Measurements from ENCODE around the gene NPY.

GRCh38 chr7:24313777-24314176 lies 29.8 kb downstream of the NPY start:
- no peak for TF ChIP-seq NR2F6 (CRISPR knock-in tag; IDR thresholded peaks at IDR 0.05)
- TF ChIP-seq DLX4 (CRISPR knock-in tag; IDR thresholded peaks at IDR 0.05) = no peak
- no peak for TF ChIP-seq CC2D1A (IDR thresholded peaks at IDR 0.05)
- TF ChIP-seq ZFPM2 (CRISPR knock-in tag; IDR thresholded peaks at IDR 0.05) = no peak
- no peak for TF ChIP-seq MAFK (IDR thresholded peaks at IDR 0.05; ENCODE audit: low read length)
- TF ChIP-seq TEAD4 (IDR thresholded peaks at IDR 0.05; ENCODE audit: low read length) = no peak
- no peak for TF ChIP-seq TEAD4 (CRISPR knock-in tag; IDR thresholded peaks at IDR 0.05; ENCODE audit: borderline replicate concordance)
- TF ChIP-seq RNF219 (CRISPR knock-in tag; IDR thresholded peaks at IDR 0.05) = no peak
- TF ChIP-seq NFRKB (IDR thresholded peaks at IDR 0.05; ENCODE audit: low read depth) = no peak
- no peak for TF ChIP-seq ZNF232 (CRISPR knock-in tag; IDR thresholded peaks at IDR 0.05)
- TF ChIP-seq GATA2 (CRISPR knock-in tag; IDR thresholded peaks at IDR 0.05) = no peak
- TF ChIP-seq CTCF (IDR thresholded peaks at IDR 0.05 in 2 of 3, conservative IDR thresholded peaks at IDR 0.05 in 1 of 3; ENCODE audit: insufficient read depth in 2 of 3, low read depth in 1 of 3, low read length in 3 of 3) = no peak

Measured in K562 (cell line).